RWPE2 (cell line): ENCODE results near the gene GAL3ST3.

ENCODE experiments used
- ATAC-seq: fragments of 200-7000 bp; cut with Tn5 transposase; 3 replicates; pipeline ENCODE4 v1.9.1; 2021; ENCODE audit warnings: low read depth
- DNase-seq: peaks from one replicate; pipeline ENCODE4 v3.0.0-alpha.2; 2020; ENCODE audit warnings: low spot score
- H3K27ac ChIP-seq: fragments of 450-650 bp; 2 replicates; pipeline ENCODE4 v1.5.1; 2017; ENCODE audit warnings: mild to moderate bottlenecking; ENCODE audit not compliant: poor library complexity, severe bottlenecking
- H3K27me3 ChIP-seq: fragments of 250-450 bp; sonication (Bioruptor Pico); 2 replicates; pipeline ENCODE4 v1.5.1; 2021; ENCODE audit warnings: mild to moderate bottlenecking, moderate library complexity; ENCODE audit not compliant: insufficient read depth, poor library complexity, severe bottlenecking
- H3K36me3 ChIP-seq: fragments of 250-450 bp; sonication (Bioruptor Pico); 2 replicates; pipeline ENCODE4 v1.5.1; 2020; ENCODE audit warnings: low read depth, mild to moderate bottlenecking, moderate library complexity
- H3K4me1 ChIP-seq: fragments of 250-450 bp; sonication (Bioruptor Pico); 2 replicates; pipeline ENCODE4 v1.5.1; 2021; ENCODE audit warnings: mild to moderate bottlenecking, moderate library complexity; ENCODE audit not compliant: insufficient read depth, poor library complexity, severe bottlenecking
- H3K4me3 ChIP-seq: fragments of 250-450 bp; sonication (Bioruptor Pico); 2 replicates; pipeline ENCODE4 v1.5.1; 2021; ENCODE audit warnings: mild to moderate bottlenecking, moderate library complexity; ENCODE audit not compliant: severe bottlenecking
- H3K9me3 ChIP-seq: fragments of 250-450 bp; sonication (Bioruptor Pico); 2 replicates; pipeline ENCODE4 v1.5.1; 2021; ENCODE audit warnings: mild to moderate bottlenecking, moderate library complexity; ENCODE audit not compliant: severe bottlenecking
- CTCF ChIP-seq: fragments of 450-650 bp; IDR thresholded peaks from one replicate; pipeline ENCODE4 v1.5.1; 2017; ENCODE audit warnings: mild to moderate bottlenecking, moderate library complexity; ENCODE audit not compliant: poor library complexity, severe bottlenecking

GAL3ST3 gene

GRCh38 chr11:66059966-66060680 lies 11.2 kb upstream of the GAL3ST3 start:
- no peaks in the 10 kb centered on the region for H3K9me3 ChIP-seq
- DNase-seq (no peak), ATAC-seq (no peak)
- H3K4me3 ChIP-seq: no peak overlapping the region
- peaks cover 99% of the 10 kb centered on the region for H3K36me3 ChIP-seq
- no peaks in the 10 kb centered on the region for H3K4me1 ChIP-seq
- no peak for TF ChIP-seq CTCF
- no peaks in the 10 kb centered on the region for H3K27me3 ChIP-seq
- H3K27ac ChIP-seq: no peak overlapping the region

- no peak overlapping the region for H3K4me3 ChIP-seq
- H3K27ac ChIP-seq: no peak overlapping the region
- no peak for ATAC-seq
These were observed 7.5 kb upstream of the GAL3ST3 start for GRCh38 chr11:66056501-66056900.

GRCh38 chr11:66055021-66055420 lies 6.1 kb upstream of the GAL3ST3 start:
- Histone ChIP-seq H3K36me3 (peaks cover 74% of the 10 kb centered on the region), H3K4me1 (peaks cover 14% of the 10 kb centered on the region), H3K27me3 (no peaks in the 10 kb centered on the region), H3K27ac (no peak overlapping the region), H3K9me3 (no peaks in the 10 kb centered on the region), H3K4me3 (no peak overlapping the region)
- ATAC-seq: no peak
- no peak for DNase-seq
- no peak for TF ChIP-seq CTCF

More at GRCh38 chr11:66056501-66056900, 7.5 kb upstream of the GAL3ST3 start:
- Histone ChIP-seq H3K36me3 (peaks cover 89% of the 10 kb centered on the region), H3K27me3 (no peaks in the 10 kb centered on the region), H3K4me1 (peaks cover 5% of the 10 kb centered on the region), H3K9me3 (no peaks in the 10 kb centered on the region)
- DNase-seq: no peak
- no peak for TF ChIP-seq CTCF

- Histone ChIP-seq H3K9me3 (no peaks in the 10 kb centered on the region), H3K36me3 (peaks cover 50% of the 10 kb centered on the region), H3K4me1 (peaks cover 14% of the 10 kb centered on the region), H3K27ac (peak overlapping the region; percentile 71), H3K4me3 (peak overlapping the region; percentile 88), H3K27me3 (no peaks in the 10 kb centered on the region)
- TF ChIP-seq CTCF: no peak
- no peak for ATAC-seq
- no peak for DNase-seq
These were observed 3.7 kb upstream of the GAL3ST3 start for GRCh38 chr11:66052664-66052982.
